GM21786 (cell line): ENCODE results near the gene C2CD2L.
A peak's percentile ranks its signal among the peaks of the same experiment; 100 is the strongest.
"Not testable (repeated sequence)": the region's sequence is repeated elsewhere in the genome, so short reads cannot be mapped to it uniquely, and the experiment has no call there.

Source experiments
- ATAC-seq: cut with Tn5 transposase; IDR thresholded peaks from one replicate; pipeline ENCODE4 v1.9.1; 2021; ENCODE audit not compliant: unreplicated experiment

The C2CD2L gene

DNA sequence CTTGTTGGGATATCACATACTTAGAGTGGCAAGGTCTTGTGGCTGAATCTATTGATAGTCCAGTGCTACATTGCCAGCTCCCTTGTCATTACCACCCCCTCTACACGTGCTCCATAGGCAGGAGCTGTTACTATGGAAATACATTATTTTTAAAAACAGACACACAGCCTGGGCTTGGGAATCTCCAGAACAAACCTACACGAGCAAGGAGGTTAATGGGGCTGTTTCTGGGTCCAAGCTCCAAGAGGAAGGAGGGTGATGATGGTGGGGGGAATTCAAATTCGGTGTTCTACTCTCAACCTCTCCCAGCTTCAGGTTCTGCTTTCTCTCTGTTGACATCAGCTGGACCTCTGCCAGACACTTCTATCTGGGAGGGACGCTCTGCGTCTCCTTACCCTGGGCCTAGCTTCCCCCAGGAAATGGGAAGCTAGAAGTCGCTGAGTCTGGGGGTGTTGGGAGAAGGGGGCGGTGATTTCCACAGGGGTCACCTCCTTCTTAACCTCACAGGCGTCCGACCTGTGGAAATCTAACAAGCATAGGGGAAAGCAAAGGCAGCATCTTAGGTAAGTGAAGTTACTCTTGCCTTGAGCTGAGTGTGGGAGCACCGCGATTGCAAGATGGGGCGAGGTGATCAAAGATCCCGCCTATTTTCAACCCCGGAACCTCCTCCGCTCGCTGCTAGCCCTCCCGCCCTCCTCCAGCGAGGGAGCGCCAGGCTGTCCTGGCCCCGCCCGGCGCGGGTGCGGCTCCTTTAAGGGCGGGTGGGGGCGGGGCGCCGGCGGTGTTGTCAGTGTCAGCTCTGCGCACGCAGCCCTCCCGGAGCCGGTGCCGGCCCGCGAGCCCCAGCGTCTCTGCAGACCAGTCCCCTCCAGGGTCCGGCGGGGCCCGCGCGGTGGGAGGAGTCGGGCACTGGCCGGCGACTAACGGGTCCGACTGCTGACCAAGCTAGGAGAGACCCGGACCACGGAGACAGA, at the start of gene C2CD2L:
TSS of gene C2CD2L (plus strand) at position 781 of the 974 bp plus-strand sequence. CDS start 398 bp downstream, outside the sequence.
- ATAC-seq: peak; percentile 71

DNA sequence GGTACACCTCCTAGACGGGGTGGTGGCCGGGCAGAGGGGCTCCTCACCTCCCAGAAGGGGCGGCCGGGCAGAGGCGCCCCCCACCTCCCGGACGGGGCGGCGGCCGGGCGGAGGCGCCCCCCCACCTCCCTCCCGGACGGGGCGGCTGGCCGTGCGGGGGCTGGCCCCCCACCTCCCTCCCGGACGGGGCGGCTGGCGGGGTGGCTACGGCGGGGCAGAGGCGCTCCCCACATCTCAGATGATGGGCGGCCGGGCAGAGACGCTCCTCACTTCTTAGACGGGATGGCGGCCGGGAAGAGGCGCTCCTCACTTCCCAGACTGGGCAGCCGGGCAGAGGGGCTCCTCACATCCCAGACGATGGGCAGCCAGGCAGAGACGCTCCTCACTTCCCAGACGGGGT, 48.0 kb upstream of the C2CD2L start:
- ATAC-seq: not testable (repeated sequence)

DNA sequence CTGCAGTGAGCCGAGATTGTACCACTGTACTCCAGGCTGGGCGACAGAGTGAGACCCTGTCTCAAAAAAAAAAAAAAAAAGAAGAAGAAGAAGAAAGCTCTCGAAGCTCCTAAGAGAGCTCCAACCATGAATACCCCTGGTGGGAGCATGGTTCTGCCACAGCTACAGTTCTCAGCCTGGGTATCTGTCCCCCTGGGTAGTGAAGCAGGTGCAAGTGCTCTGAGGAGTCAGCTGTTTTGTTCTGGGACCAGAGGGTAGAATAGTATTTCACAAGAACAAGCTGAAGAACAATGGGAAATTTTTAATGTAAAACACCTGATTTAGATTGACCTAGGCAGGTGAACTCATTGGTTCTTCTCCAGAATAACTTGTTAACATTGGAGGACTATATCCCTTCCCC, 45.9 kb upstream of the C2CD2L start:
- no peak for ATAC-seq

DNA sequence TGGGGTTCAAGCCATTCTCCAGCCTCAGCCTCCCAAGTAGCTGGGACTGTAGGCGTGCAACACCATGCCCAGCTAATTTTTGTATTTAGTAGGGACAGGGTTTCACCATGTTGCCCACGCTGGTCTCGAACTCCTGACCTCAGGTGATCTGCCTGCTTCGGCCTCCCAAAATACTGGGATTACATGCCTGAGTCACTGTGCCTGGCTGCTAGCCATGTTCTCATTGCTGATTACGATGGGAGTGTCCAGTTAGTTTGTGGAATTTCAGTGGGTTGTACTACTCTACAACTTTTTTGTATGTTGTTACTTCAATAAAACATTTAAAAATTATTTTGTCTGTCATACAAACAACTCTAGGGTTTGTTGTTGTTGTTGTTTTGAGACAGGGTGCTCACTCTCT, 44.4 kb upstream of the C2CD2L start:
- no peak for ATAC-seq

- ATAC-seq: no peak
These were observed 41.8 kb upstream of the C2CD2L start for GRCh38 chr11:119065369-119065768.

DNA sequence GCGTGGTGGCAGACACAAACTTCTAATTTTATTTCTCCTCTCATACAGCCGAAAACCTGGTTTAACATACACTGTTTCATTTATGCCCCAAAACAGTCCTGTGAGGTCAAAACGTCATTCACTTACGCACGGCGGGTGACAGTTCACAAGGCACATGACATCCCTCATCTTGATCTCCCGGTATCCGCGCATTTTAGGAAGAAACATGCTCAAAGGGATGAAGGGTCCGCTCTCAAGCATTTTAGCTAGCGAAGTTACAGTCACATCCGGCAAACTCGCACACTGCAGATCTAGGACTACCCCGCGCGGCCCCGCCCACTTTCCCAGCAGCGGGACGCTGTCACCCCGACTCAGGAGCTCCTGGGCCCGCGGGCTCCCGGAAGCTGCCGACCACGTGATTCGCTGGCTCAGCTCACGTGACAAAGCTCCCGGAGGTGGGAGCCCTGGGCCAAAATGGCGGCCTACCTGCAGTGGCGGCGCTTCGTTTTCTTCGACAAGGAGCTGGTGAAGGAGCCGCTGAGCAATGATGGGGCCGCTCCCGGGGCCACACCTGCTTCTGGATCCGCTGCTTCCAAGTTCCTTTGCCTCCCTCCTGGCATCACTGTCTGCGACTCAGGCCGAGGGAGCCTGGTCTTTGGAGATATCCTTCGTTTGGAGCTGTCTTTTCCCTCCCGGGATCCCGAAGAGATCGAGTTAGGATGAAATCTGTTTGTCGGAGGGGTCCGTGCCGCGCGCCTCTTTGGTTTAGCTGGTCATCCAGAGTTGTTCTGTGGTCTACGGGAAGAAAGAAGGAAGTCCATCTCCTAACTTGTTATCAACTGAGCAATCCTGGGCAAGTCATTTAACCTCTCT, 39.5 kb upstream of the C2CD2L start, which contains the start of gene VPS11:
TSS of gene VPS11 (plus strand) at position 448 of the 852 bp plus-strand sequence. CDS start at position 454, 6 bp downstream.
- ATAC-seq: peak; percentile 88

DNA sequence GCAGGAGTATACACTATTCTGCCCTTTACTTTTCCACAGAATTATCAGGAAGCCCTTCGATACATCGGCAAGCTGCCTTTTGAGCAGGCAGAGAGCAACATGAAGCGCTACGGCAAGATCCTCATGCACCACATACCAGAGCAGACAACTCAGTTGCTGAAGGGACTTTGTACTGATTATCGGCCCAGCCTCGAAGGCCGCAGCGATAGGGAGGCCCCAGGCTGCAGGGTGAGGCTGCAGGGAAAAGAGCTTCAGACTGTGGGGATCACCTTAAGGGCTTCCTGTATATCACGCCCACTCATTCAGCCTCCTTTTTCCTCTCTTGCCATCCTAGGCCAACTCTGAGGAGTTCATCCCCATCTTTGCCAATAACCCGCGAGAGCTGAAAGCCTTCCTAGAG, 29.3 kb upstream of the C2CD2L start:
- no peak for ATAC-seq

GRCh38 chr11:119078675-119079420, 28.3 kb upstream of the C2CD2L start:
- ATAC-seq: no peak

DNA sequence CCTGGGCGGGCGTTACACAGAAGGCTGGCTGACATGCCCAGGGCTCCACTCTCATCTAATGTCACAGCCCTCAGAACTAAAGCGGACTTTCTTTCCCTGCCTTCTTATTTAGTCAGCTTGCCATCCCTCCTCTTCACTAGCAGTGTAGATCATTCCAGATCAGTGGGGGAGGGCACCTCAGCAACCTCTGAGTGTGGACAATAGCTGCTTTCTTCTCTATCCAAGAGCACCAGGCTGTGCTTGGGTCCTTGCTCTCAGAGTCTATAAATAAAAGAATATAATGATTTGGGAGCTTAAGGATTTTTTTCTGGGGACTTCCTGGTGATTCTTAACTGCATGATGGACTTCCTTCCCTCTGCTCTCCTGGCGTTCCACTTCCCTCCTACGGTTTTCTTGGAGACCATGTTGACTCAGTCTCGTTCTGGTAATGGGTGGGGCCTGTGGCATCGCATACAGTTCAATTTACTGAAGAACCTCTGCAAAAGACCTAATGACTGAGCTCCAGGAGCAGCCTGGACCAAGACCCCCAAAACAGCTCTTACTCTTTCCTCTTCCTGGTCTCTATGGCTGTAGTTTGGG, 25.4 kb upstream of the C2CD2L start:
- no peak for ATAC-seq

- peak; percentile 88 for ATAC-seq
These were observed 22.3 kb upstream of the C2CD2L start, which contains the start of gene HMBS for GRCh38 chr11:119084663-119085436. Gene HMBS, plus strand, starts transcription at chr11:119084881. Its CDS starts 153 bp downstream, at chr11:119085034.

DNA sequence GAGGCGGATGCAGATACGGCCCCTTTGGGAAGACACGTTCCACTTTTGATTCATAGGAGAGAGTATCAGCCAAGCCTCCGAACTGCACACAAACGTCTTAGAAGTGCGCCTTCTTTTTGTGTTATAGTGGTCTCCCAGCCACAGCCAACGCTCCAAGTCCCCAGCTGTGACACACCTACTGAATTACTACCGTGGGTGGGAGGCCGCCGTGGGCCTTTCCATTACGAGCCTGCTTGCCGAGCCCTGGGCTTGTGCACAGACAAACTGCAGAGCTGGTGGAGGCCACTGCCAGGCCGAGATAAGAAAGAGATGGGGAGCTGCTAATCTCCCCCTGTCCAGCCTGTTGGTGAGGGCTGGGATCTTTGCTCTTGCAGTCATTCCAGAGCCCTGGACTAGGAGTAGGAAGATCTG, 21.7 kb upstream of the C2CD2L start:
- peak; percentile 15 for ATAC-seq

GRCh38 chr11:119087123-119087522, 20.0 kb upstream of the C2CD2L start:
- ATAC-seq: no peak

- no peak for ATAC-seq
These were observed 19.4 kb upstream of the C2CD2L start for GRCh38 chr11:119087747-119088241.

DNA sequence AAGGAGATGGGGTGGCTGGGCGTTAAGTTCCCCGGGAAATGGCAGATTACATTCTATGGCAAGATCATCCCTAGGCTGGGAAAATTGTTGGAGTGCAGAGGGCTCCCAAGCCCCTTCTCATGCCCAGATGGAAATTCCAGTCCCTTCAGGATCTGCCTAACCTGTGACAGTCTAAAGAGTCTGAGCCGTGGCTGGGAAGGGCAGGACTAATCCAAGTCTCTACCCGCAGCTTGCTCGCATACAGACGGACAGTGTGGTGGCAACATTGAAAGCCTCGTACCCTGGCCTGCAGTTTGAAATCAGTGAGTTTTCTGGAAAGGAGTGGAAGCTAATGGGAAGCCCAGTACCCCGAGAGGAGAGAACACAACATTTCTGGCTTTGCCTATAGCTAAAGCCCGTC, 18.7 kb upstream of the C2CD2L start:
- ATAC-seq: no peak

DNA sequence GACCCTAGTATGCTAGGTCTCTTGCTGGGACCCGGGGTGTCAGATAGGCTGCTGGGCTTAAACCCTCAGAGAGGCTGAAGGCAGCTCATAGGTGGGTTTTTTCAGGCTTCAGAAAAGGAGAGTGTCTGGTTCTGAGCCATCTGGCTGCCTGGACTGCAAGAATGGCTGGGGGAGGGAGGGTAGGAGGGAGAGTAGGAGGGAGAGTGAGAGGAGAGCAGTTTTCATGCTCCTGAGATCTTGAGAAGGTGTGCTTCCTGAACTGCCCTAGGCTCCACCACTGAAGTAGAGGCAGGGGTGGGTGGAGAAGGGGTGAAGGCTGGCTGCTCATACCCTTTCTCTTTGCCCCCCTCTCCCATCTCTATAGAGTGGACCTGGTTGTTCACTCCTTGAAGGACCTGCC, 17.8 kb upstream of the C2CD2L start:
- no peak for ATAC-seq

- no peak for ATAC-seq
These were observed 16.0 kb upstream of the C2CD2L start for GRCh38 chr11:119091178-119091577.

- ATAC-seq: no peak
These were observed 14.9 kb upstream of the C2CD2L start for GRCh38 chr11:119091966-119092879.
